Large intestine (tissue), 3 donors: ENCODE results near the gene PICALM. TPM values are rescaled to one million over a fixed set of nuclear protein-coding genes. Genes with fewer than 3 reads are reported as not detected.
"Not testable (repeated sequence)": the region's sequence is repeated elsewhere in the genome, so short reads cannot be mapped to it uniquely, and the experiment has no call there.

Experiments
- DNase-seq, 2 donors: peaks; one replicate each; pipeline versions ENCODE4 v3.0.0 to v3.0.0-alpha.2; 2013
- H3K27ac ChIP-seq: one replicate; pipeline ENCODE4 v1.5.1; 2013; ENCODE audit warnings: low read length
- H3K27me3 ChIP-seq: 2 replicates; pipeline ENCODE4 v1.6.1; 2013; ENCODE audit warnings: low read length; ENCODE audit not compliant: control insufficient read depth, insufficient read depth
- H3K36me3 ChIP-seq: 2 replicates; pipeline ENCODE4 v1.6.1; 2013; ENCODE audit warnings: low read length; ENCODE audit not compliant: control insufficient read depth, insufficient read depth
- H3K4me1 ChIP-seq: one replicate; pipeline ENCODE4 v1.6.1; 2013; ENCODE audit warnings: low read length; ENCODE audit not compliant: control insufficient read depth, insufficient read depth
- H3K4me3 ChIP-seq: one replicate; pipeline ENCODE4 v1.5.1; 2013; ENCODE audit warnings: low read length
- H3K9me3 ChIP-seq: one replicate; pipeline ENCODE4 v1.6.1; 2013; ENCODE audit warnings: mild to moderate bottlenecking, low read depth, low read length, moderate library complexity; ENCODE audit not compliant: control insufficient read depth
- WGBS: methylation state at CpG from one replicate; pipeline ENCODE4 v1.1.5; 2013; ENCODE audit warnings: low lambda C conversion rate; ENCODE audit not compliant: insufficient coverage; 5-methylcytosine and 5-hydroxymethylcytosine counted together
- polyA plus RNA-seq: library from polyadenylated mRNA; unstranded; fragments of 120-200 nt; gene quantifications from one replicate; pipeline ENCODE4 v1.2.1, GENCODE V29; 2013

Gene PICALM
- polyA plus RNA-seq, 1 donor, result 177 TPM

DNA sequence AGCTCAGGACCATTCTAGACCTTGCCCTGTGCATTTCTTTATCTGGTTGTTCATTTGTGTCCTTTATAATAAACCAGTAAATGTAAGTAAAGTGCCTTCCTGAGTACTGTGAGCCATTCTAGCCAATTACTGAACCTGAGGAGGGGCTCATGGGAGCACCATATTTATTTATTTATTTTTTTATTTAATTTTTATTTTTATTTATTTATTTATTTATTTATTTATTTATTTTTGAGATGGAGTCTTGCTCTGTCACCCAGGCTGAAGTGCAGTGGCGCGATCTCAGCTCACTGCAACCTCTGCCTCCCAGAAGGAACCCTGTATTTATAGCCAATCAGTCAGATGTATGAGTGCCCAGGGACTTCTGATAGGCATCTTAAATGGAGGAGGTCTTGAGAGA, 18.8 kb upstream of the PICALM start:
- H3K4me3 ChIP-seq, H3K27me3 ChIP-seq, DNase-seq, H3K9me3 ChIP-seq, H3K4me1 ChIP-seq, H3K36me3 ChIP-seq, H3K27ac ChIP-seq: not testable (repeated sequence)
- 100% methylated on average over 2 of the region's 2 CpGs for WGBS

DNA sequence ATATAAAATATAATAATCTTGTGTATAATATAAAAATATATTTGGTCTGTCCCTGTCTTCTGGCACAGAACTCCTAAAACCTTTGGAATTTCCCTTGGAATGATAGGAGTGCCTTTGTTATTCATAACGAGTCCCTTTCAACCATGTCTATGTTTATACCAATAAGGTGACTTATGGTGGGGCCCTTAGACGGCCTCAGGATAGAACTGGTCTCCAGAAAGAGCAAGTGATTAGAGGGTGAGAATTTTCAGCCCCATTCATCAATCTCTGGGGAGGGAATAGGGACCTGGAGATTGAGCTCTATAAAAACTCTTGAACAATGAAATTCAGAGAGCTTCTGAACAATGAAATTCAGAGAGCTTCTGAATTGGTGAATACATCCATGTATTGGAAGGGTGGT, 18.4 kb upstream of the PICALM start:
- Histone ChIP-seq H3K4me3 (no peak overlapping the region), H3K27me3 (no peaks in the 10 kb centered on the region), H3K9me3 (no peaks in the 10 kb centered on the region), H3K27ac (no peak overlapping the region), H3K36me3 (no peaks in the 10 kb centered on the region), H3K4me1 (no peaks in the 10 kb centered on the region)
- DNase-seq, result no peak
- WGBS, result no CpG with 5 or more reads among the region's 2 CpGs

GRCh38 chr11:86081455-86081854, 12.6 kb upstream of the PICALM start:
- Histone ChIP-seq H3K27me3 (no peaks in the 10 kb centered on the region), H3K36me3 (no peaks in the 10 kb centered on the region), H3K9me3 (no peaks in the 10 kb centered on the region), H3K27ac (no peak overlapping the region), H3K4me1 (no peaks in the 10 kb centered on the region), H3K4me3 (no peak overlapping the region)
- WGBS, result no CpG with 5 or more reads among the region's 3 CpGs
- peak in 1 of 2 donors; percentile 61 for DNase-seq

DNA sequence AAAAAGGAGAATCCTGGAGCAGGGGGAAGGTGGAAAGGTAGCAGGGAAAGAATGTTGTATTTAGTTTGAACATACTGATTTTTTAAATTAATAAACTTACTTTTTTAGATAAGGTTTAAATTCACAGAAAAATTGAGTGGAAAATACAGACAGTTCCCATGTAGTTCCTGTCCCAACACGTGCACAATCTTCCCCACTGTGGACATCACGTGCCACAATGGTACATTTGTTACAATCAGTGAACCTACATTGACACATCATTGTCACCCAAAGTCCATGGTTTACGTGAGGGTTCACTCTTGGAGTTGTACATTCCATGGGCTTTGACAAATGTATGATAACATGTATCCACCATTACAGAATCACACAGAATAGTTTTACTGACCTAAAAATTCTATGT, 10.5 kb upstream of the PICALM start:
- Histone ChIP-seq H3K27ac (no peak overlapping the region), H3K4me3 (no peak overlapping the region), H3K27me3 (no peaks in the 10 kb centered on the region), H3K4me1 (no peaks in the 10 kb centered on the region), H3K36me3 (no peaks in the 10 kb centered on the region), H3K9me3 (no peaks in the 10 kb centered on the region)
- 100% methylated on average over 1 of the region's 3 CpGs for WGBS
- peak in 1 of 2 donors; percentile 31 for DNase-seq

- no peak overlapping the region for H3K4me3 ChIP-seq
- WGBS, result no CpG with 5 or more reads among the region's 2 CpGs
- H3K4me1 ChIP-seq, result peaks cover 9% of the 10 kb centered on the region
- H3K9me3 ChIP-seq, result no peaks in the 10 kb centered on the region
- DNase-seq, result no peak
- H3K36me3 ChIP-seq, result no peaks in the 10 kb centered on the region
- no peaks in the 10 kb centered on the region for H3K27me3 ChIP-seq
- H3K27ac ChIP-seq, result no peak overlapping the region
Measured at GRCh38 chr11:86073948-86074347, 5.1 kb upstream of the PICALM start.

GRCh38 chr11:86072211-86072610, 3.3 kb upstream of the PICALM start:
- no peak for DNase-seq
- H3K27ac ChIP-seq, result no peak overlapping the region
- no peak overlapping the region for H3K4me3 ChIP-seq
- H3K9me3 ChIP-seq, result no peaks in the 10 kb centered on the region
- no peaks in the 10 kb centered on the region for H3K27me3 ChIP-seq
- H3K36me3 ChIP-seq, result no peaks in the 10 kb centered on the region
- WGBS, result no CpG with 5 or more reads among the region's 5 CpGs
- peaks cover 9% of the 10 kb centered on the region for H3K4me1 ChIP-seq

DNA sequence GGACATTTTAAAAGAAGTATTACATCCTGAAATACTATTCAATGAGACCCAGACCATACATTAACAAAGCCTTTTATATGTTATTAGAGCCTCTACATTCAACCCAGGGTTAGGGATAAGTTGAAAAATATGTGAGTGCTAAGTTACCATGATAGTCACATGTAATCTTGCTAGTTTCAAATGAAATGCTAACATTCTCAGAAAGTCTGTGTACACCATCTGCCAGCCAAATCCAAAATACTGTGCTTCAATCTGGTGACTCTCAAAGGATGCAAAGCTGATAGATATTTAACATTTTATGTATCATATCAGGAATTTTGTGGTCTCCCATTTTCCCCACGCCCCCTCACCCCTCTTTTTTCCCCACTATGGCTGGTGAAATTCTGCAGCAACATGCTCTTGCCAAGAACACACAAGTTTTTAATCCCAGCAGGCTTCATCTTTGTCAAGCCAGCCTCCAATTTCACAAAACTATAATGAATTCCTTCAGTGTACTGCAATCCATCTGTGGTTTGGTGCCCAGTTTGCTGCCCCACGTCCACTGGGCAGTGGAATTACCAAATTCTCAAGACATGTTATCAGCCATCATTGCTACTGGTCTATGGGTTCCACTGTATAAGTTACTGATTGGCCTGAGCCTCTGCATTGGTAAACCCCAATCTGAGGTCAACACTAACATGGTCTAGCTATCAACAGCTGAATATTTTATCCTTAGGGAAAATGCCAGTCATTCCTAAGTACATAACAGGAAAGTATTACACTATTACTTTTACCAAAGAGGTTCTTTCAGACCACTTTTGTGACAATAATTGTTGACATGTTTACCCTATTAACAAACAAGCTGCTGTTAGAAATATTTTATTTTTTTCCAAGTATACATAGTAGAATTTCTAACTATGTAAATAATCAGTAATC, 1.5 kb upstream of the PICALM start:
- H3K4me1 ChIP-seq, result peaks cover 9% of the 10 kb centered on the region
- H3K4me3 ChIP-seq, result no peak overlapping the region
- DNase-seq, result no peak
- H3K27ac ChIP-seq, result peak overlapping the region; percentile 96
- H3K36me3 ChIP-seq, result no peaks in the 10 kb centered on the region
- H3K27me3 ChIP-seq, result no peaks in the 10 kb centered on the region
- no CpG with 5 or more reads among the region's 2 CpGs for WGBS
- no peaks in the 10 kb centered on the region for H3K9me3 ChIP-seq

GRCh38 chr11:86069408-86070101, 671 bp upstream of the PICALM start:
- Histone ChIP-seq H3K4me1 (peaks cover 9% of the 10 kb centered on the region), H3K9me3 (no peaks in the 10 kb centered on the region), H3K4me3 (peak overlapping the region; percentile 50), H3K27ac (peak overlapping the region; percentile 96), H3K27me3 (no peaks in the 10 kb centered on the region), H3K36me3 (no peaks in the 10 kb centered on the region)
- peak; percentile 71 to 79 for DNase-seq
- WGBS, result 0% methylated on average over 2 of the region's 14 CpGs

- Histone ChIP-seq H3K27me3 (no peaks in the 10 kb centered on the region), H3K9me3 (no peaks in the 10 kb centered on the region), H3K36me3 (no peaks in the 10 kb centered on the region), H3K4me3 (peak overlapping the region; percentile 96), H3K27ac (peak overlapping the region; percentile 96), H3K4me1 (peaks cover 9% of the 10 kb centered on the region)
- peak; percentile 26 to 66 for DNase-seq
- 7% methylated on average over 3 of the region's 47 CpGs for WGBS
Measured at GRCh38 chr11:86068138-86068871, 579 bp downstream of the PICALM start.

DNA sequence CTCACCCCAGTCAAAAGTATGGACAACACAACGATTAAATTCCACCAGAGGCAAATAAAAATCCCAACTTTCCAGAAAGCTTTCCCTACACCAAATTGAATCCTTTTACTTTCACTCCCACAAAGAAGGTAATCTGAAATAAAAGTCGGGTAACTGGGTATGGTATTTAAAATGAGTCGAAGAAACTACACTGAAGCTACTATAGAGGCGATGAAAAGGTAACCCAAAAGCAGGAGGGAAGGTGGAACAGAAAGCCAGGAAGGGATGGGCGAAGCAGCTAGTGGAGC, 1.1 kb downstream of the PICALM start:
- no peaks in the 10 kb centered on the region for H3K27me3 ChIP-seq
- 0% methylated on average over 2 of the region's 5 CpGs for WGBS
- no peak for DNase-seq

More for the DNA sequence above, 1.1 kb downstream of the PICALM start:
- H3K9me3 ChIP-seq, result no peaks in the 10 kb centered on the region
- no peaks in the 10 kb centered on the region for H3K36me3 ChIP-seq
- peak overlapping the region; percentile 96 for H3K4me3 ChIP-seq
- peak overlapping the region; percentile 96 for H3K27ac ChIP-seq
- peaks cover 9% of the 10 kb centered on the region for H3K4me1 ChIP-seq
